Thoracic aorta (tissue), 2 donors: ENCODE results near the gene TBX15. TPM values are rescaled to one million over a fixed set of nuclear protein-coding genes. Genes with fewer than 3 reads are reported as not detected.

ENCODE experiments used
- ATAC-seq: fragments of 150-250 bp; one replicate; pipeline ENCODE4 v1.8.0; 2017; ENCODE audit warnings: low read depth; ENCODE audit not compliant: insufficient number of reproducible peaks, low FRiP score
- DNase-seq: peaks from one replicate; pipeline ENCODE4 v3.0.0-alpha.2; 2020; ENCODE audit warnings: low spot score
- H3K27ac ChIP-seq, 2 donors: fragments of 200-600 bp; sonication (generic); 1 replicate in 1 of 2; 2 replicates in 1 of 2; pipeline ENCODE4 v1.5.1; 2016; ENCODE audit warnings: mild to moderate bottlenecking in 2 of 2, moderate library complexity in 2 of 2
- H3K27me3 ChIP-seq: fragments of 200-600 bp; sonication (generic); replicated peaks from 2 replicates; pipeline ENCODE4 v1.6.0; 2016; ENCODE audit warnings: mild to moderate bottlenecking; ENCODE audit not compliant: insufficient read depth
- H3K36me3 ChIP-seq: fragments of 200-600 bp; sonication (generic); one replicate; pipeline ENCODE4 v1.5.1; 2016
- H3K4me1 ChIP-seq, 2 donors: fragments of 200-600 bp; sonication (generic); 1 replicate in 1 of 2; 2 replicates in 1 of 2; pipeline versions ENCODE4 v1.5.1 to v1.6.0; 2016; ENCODE audit warnings: low read depth in 2 of 2, mild to moderate bottlenecking in 1 of 2; ENCODE audit not compliant: control insufficient read depth in 1 of 2
- H3K4me3 ChIP-seq: fragments of 200-600 bp; sonication (generic); 2 replicates; pipeline ENCODE4 v1.5.1; 2016; ENCODE audit warnings: mild to moderate bottlenecking
- H3K9me3 ChIP-seq: fragments of 200-600 bp; sonication (generic); 2 replicates; pipeline ENCODE4 v1.5.1; 2016
- CTCF ChIP-seq: fragments of 200-600 bp; sonication (generic); IDR thresholded peaks from one replicate; pipeline ENCODE4 v1.5.1; 2019; ENCODE audit warnings: antibody characterized with exemption
- total RNA-seq, 2 donors: library from RNA; depleted of rRNA; stranded (reverse); fragments of >200 nt; gene quantifications; one replicate each; pipeline versions ENCODE4 v1.1.0 to v1.2.3, GENCODE V29; 2016

TBX15 gene
- total RNA-seq, 2 donors from 2014 or later, result 1.5 to 6.8 TPM

- Histone ChIP-seq H3K27ac (no peak overlapping the region), H3K4me3 (no peak overlapping the region), H3K27me3 (no peaks in the 10 kb centered on the region), H3K9me3 (no peaks in the 10 kb centered on the region), H3K36me3 (no peaks in the 10 kb centered on the region), H3K4me1 (no peaks in the 10 kb centered on the region)
- no peak for ATAC-seq
- no peak for DNase-seq
- no peak for TF ChIP-seq CTCF
Measured at GRCh38 chr1:118928739-118929554, 59.2 kb downstream of the TBX15 start.

GRCh38 chr1:118927427-118928187 lies 60.5 kb downstream of the TBX15 start:
- Histone ChIP-seq H3K9me3 (no peaks in the 10 kb centered on the region), H3K4me3 (no peak overlapping the region), H3K36me3 (no peaks in the 10 kb centered on the region), H3K27ac (no peak overlapping the region), H3K27me3 (no peaks in the 10 kb centered on the region), H3K4me1 (no peaks in the 10 kb centered on the region)
- TF ChIP-seq CTCF, result no peak
- ATAC-seq, result no peak
- no peak for DNase-seq

- no peak for TF ChIP-seq CTCF
Measured at GRCh38 chr1:118926261-118926660, 61.9 kb downstream of the TBX15 start.

GRCh38 chr1:118925651-118926050 lies 62.5 kb downstream of the TBX15 start:
- Histone ChIP-seq H3K36me3 (no peaks in the 10 kb centered on the region), H3K4me1 (no peaks in the 10 kb centered on the region), H3K27me3 (no peaks in the 10 kb centered on the region), H3K9me3 (no peaks in the 10 kb centered on the region), H3K27ac (no peak overlapping the region), H3K4me3 (no peak overlapping the region)
- no peak for TF ChIP-seq CTCF
- DNase-seq (no peak), ATAC-seq (no peak)

More at GRCh38 chr1:118926261-118926660, 61.9 kb downstream of the TBX15 start:
- H3K36me3 ChIP-seq, result no peaks in the 10 kb centered on the region
- ATAC-seq, result no peak
- no peak for DNase-seq
- no peaks in the 10 kb centered on the region for H3K9me3 ChIP-seq
- H3K4me1 ChIP-seq, result no peaks in the 10 kb centered on the region
- no peak overlapping the region for H3K4me3 ChIP-seq
- no peaks in the 10 kb centered on the region for H3K27me3 ChIP-seq
- H3K27ac ChIP-seq, result no peak overlapping the region

GRCh38 chr1:118923319-118923718 lies 64.8 kb downstream of the TBX15 start:
- no peaks in the 10 kb centered on the region for H3K4me1 ChIP-seq
- H3K27me3 ChIP-seq, result no peaks in the 10 kb centered on the region
- no peaks in the 10 kb centered on the region for H3K36me3 ChIP-seq
- no peak for DNase-seq
- no peaks in the 10 kb centered on the region for H3K9me3 ChIP-seq
- H3K4me3 ChIP-seq, result no peak overlapping the region
- H3K27ac ChIP-seq, result no peak overlapping the region
- TF ChIP-seq CTCF, result no peak
- no peak for ATAC-seq
